Stomach (tissue), 4 donors: Measurements from ENCODE around the gene RNF208.

Source experiments
- EP300 ChIP-seq: sonication (generic); formaldehyde crosslinking; IDR thresholded peaks from one replicate; pipeline ENCODE4 v1.6.1; 2017; ENCODE audit warnings: antibody characterized with exemption
- POLR2A ChIP-seq, 4 donors: fragments of 450-650 bp; IDR thresholded peaks; one replicate each; pipeline ENCODE4 v1.6.1; 2016; ENCODE audit warnings: antibody characterized with exemption in 4 of 4, control low read depth in 2 of 4, mild to moderate bottlenecking in 1 of 4, moderate library complexity in 1 of 4
- POLR2AphosphoS5 ChIP-seq, 3 donors: sonication (generic); formaldehyde crosslinking; IDR thresholded peaks; one replicate each; pipeline ENCODE4 v1.6.1; 2016; ENCODE audit warnings: antibody characterized with exemption in 3 of 3
- TF ChIP-seq, protein P1 (sequence below), 7 experiments: fragments of 450-650 bp in 4 of 7; fragments of 200-600 bp in 3 of 7; sonication (generic) in 3 of 7; IDR thresholded peaks; one replicate each; pipeline ENCODE4 v1.5.1; 2016 to 2019; ENCODE audit warnings: antibody characterized with exemption in 7 of 7, control low read depth in 2 of 7, mild to moderate bottlenecking in 1 of 7

DNA sequence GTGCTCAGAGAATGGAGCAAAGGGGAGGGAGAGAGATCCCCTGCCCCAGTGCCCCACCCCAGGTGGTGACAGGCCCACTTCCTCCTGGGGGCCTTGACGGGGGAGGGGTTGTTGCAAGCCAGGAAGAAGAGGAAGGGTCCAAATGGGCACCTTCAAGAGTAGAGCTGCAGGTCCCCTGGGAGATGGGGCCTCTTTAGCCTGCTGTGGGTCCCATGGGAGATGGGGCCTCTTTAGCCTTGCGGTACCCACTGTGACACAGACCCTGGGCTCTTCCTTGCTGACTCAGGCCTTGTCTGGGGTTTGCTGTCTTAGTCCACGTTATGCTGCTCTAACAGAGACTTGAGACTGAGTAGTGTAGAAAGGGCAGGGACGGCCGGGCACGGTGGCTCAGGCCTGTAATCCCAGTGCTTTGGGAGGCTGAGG, 45.9 kb upstream of the RNF208 start:
- TF ChIP-seq, protein P1, sequence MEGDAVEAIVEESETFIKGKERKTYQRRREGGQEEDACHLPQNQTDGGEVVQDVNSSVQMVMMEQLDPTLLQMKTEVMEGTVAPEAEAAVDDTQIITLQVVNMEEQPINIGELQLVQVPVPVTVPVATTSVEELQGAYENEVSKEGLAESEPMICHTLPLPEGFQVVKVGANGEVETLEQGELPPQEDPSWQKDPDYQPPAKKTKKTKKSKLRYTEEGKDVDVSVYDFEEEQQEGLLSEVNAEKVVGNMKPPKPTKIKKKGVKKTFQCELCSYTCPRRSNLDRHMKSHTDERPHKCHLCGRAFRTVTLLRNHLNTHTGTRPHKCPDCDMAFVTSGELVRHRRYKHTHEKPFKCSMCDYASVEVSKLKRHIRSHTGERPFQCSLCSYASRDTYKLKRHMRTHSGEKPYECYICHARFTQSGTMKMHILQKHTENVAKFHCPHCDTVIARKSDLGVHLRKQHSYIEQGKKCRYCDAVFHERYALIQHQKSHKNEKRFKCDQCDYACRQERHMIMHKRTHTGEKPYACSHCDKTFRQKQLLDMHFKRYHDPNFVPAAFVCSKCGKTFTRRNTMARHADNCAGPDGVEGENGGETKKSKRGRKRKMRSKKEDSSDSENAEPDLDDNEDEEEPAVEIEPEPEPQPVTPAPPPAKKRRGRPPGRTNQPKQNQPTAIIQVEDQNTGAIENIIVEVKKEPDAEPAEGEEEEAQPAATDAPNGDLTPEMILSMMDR (IDR thresholded peaks at IDR 0.05): no peak
- TF ChIP-seq POLR2A (IDR thresholded peaks at IDR 0.05) (no peak), POLR2AphosphoS5 (IDR thresholded peaks at IDR 0.05) (no peak), EP300 (no peak)
